ENCODE measurements around the gene BARHL1.

Gene BARHL1

GRCh38 chr9:132610661-132611060 is 28.3 kb downstream of the BARHL1 start:
- DNase-seq (ENCODE audit: extremely low spot score): no peak
- POLR2A ChIA-PET: no interaction called here
- no peak for TF ChIP-seq L3MBTL2 (conservative IDR thresholded peaks at IDR 0.05)
- TF ChIP-seq LEF1 (IDR thresholded peaks at IDR 0.05; ENCODE audit: borderline replicate concordance): no peak
- TF ChIP-seq SP1 (IDR thresholded peaks at IDR 0.05): no peak
- CTCF ChIA-PET: no interaction called here

- CTCF ChIA-PET: no interaction called here
- DNase-seq (ENCODE audit: extremely low spot score): no peak
- TF ChIP-seq FOXM1 (IDR thresholded peaks at IDR 0.05; ENCODE audit: borderline replicate concordance): no peak
- TF ChIP-seq SP1 (IDR thresholded peaks at IDR 0.05): no peak
- TF ChIP-seq ELF4 (IDR thresholded peaks at IDR 0.05): no peak
- TF ChIP-seq ZNF384 (IDR thresholded peaks at IDR 0.05): no peak
- no peak for TF ChIP-seq L3MBTL2 (conservative IDR thresholded peaks at IDR 0.05)
- POLR2A ChIA-PET: no interaction called here
Observed at GRCh38 chr9:132614324-132614723, 31.9 kb downstream of the BARHL1 start.

DNA sequence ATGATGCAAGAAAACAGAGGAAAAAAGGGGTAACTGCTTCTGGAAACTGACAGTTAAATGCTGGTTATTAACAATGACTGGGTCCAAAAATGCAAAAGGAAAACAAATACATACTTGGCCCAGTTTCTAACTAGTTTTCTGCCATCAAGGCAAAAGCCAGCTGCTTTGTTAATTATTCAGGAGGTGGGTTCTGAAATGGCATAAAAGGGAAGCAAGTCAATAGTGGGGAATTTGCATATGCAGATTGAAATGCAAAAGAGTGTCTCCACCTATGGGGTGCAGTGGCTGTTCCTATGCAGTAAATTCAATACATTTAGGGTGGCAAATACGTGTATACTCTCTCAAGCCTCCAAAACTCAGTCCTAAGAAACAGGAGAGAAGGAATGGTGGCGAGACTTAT is 33.4 kb downstream of the BARHL1 start:
- POLR2A ChIA-PET: no interaction called here
- CTCF ChIA-PET: no interaction called here
- DNase-seq (ENCODE audit: extremely low spot score): no peak
- no peak for TF ChIP-seq HDGF (IDR thresholded peaks at IDR 0.05; ENCODE audit: borderline replicate concordance)
- TF ChIP-seq FOXM1 (IDR thresholded peaks at IDR 0.05; ENCODE audit: borderline replicate concordance): no peak
- TF ChIP-seq NFRKB (IDR thresholded peaks at IDR 0.05): no peak
- no peak for TF ChIP-seq SP1 (IDR thresholded peaks at IDR 0.05)
- TF ChIP-seq, protein P1, sequence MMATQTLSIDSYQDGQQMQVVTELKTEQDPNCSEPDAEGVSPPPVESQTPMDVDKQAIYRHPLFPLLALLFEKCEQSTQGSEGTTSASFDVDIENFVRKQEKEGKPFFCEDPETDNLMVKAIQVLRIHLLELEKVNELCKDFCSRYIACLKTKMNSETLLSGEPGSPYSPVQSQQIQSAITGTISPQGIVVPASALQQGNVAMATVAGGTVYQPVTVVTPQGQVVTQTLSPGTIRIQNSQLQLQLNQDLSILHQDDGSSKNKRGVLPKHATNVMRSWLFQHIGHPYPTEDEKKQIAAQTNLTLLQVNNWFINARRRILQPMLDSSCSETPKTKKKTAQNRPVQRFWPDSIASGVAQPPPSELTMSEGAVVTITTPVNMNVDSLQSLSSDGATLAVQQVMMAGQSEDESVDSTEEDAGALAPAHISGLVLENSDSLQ (IDR thresholded peaks at IDR 0.05): no peak
- TF ChIP-seq ARNT (IDR thresholded peaks at IDR 0.05): no peak
- TF ChIP-seq FOXK2 (IDR thresholded peaks at IDR 0.05): no peak
- no peak for TF ChIP-seq TARDBP (IDR thresholded peaks at IDR 0.05)
- TF ChIP-seq ELF4 (IDR thresholded peaks at IDR 0.05): no peak

- TF ChIP-seq NFRKB (IDR thresholded peaks at IDR 0.05): no peak
- no peak for TF ChIP-seq ARNT (IDR thresholded peaks at IDR 0.05)
- no peak for TF ChIP-seq BHLHE40 (IDR thresholded peaks at IDR 0.05; ENCODE audit: borderline replicate concordance)
- TF ChIP-seq LEF1 (IDR thresholded peaks at IDR 0.05; ENCODE audit: borderline replicate concordance): no peak
- TF ChIP-seq TARDBP (IDR thresholded peaks at IDR 0.05): no peak
- POLR2A ChIA-PET: no interaction called here
- CTCF ChIA-PET: no interaction called here
- no peak for DNase-seq (ENCODE audit: extremely low spot score)
Observed at GRCh38 chr9:132616725-132617124, 34.3 kb downstream of the BARHL1 start.

GRCh38 chr9:132622159-132622558 is 39.8 kb downstream of the BARHL1 start:
- ChIA-PET CTCF (no interaction called here), POLR2A (no interaction called here)
- no peak for DNase-seq (ENCODE audit: extremely low spot score)
- TF ChIP-seq, protein P1 (IDR thresholded peaks at IDR 0.05): no peak
- no peak for TF ChIP-seq NFRKB (IDR thresholded peaks at IDR 0.05)
- TF ChIP-seq HDGF (IDR thresholded peaks at IDR 0.05; ENCODE audit: borderline replicate concordance): no peak
- no peak for TF ChIP-seq L3MBTL2 (conservative IDR thresholded peaks at IDR 0.05)
- TF ChIP-seq ELF4 (IDR thresholded peaks at IDR 0.05): no peak
- TF ChIP-seq FOXM1 (IDR thresholded peaks at IDR 0.05; ENCODE audit: borderline replicate concordance): no peak
- no peak for TF ChIP-seq FOXK2 (IDR thresholded peaks at IDR 0.05)
- TF ChIP-seq CTBP1 (IDR thresholded peaks at IDR 0.05; ENCODE audit: borderline replicate concordance): no peak
- TF ChIP-seq BHLHE40 (IDR thresholded peaks at IDR 0.05; ENCODE audit: borderline replicate concordance): no peak
- no peak for TF ChIP-seq SUZ12 (IDR thresholded peaks at IDR 0.05)
- TF ChIP-seq LEF1 (IDR thresholded peaks at IDR 0.05; ENCODE audit: borderline replicate concordance): no peak
- TF ChIP-seq SP1 (IDR thresholded peaks at IDR 0.05): no peak
- TF ChIP-seq FOXA1 (IDR thresholded peaks at IDR 0.05): no peak
- TF ChIP-seq ARNT (IDR thresholded peaks at IDR 0.05): no peak
- no peak for TF ChIP-seq TARDBP (IDR thresholded peaks at IDR 0.05)
- no peak for TF ChIP-seq ZNF384 (IDR thresholded peaks at IDR 0.05)

GRCh38 chr9:132626285-132626684 is 43.9 kb downstream of the BARHL1 start:
- DNase-seq (ENCODE audit: extremely low spot score): no peak
- POLR2A ChIA-PET: no interaction called here
- CTCF ChIA-PET: no interaction called here
- no peak for TF ChIP-seq TARDBP (IDR thresholded peaks at IDR 0.05)
- no peak for TF ChIP-seq FOXM1 (IDR thresholded peaks at IDR 0.05; ENCODE audit: borderline replicate concordance)
- no peak for TF ChIP-seq HDGF (IDR thresholded peaks at IDR 0.05; ENCODE audit: borderline replicate concordance)
- no peak for TF ChIP-seq FOXA1 (IDR thresholded peaks at IDR 0.05)
- no peak for TF ChIP-seq ELF4 (IDR thresholded peaks at IDR 0.05)
- no peak for TF ChIP-seq BHLHE40 (IDR thresholded peaks at IDR 0.05; ENCODE audit: borderline replicate concordance)
- no peak for TF ChIP-seq SP1 (IDR thresholded peaks at IDR 0.05)
- TF ChIP-seq, protein P1 (IDR thresholded peaks at IDR 0.05): no peak
- no peak for TF ChIP-seq CTBP1 (IDR thresholded peaks at IDR 0.05; ENCODE audit: borderline replicate concordance)
- no peak for TF ChIP-seq ARNT (IDR thresholded peaks at IDR 0.05)
- no peak for TF ChIP-seq ZNF384 (IDR thresholded peaks at IDR 0.05)
- no peak for TF ChIP-seq LEF1 (IDR thresholded peaks at IDR 0.05; ENCODE audit: borderline replicate concordance)
- TF ChIP-seq SUZ12 (IDR thresholded peaks at IDR 0.05): no peak
- TF ChIP-seq L3MBTL2 (conservative IDR thresholded peaks at IDR 0.05): no peak

- POLR2A ChIA-PET: no interaction called here
Observed at GRCh38 chr9:132627106-132627505, 44.7 kb downstream of the BARHL1 start.

More at GRCh38 chr9:132627106-132627505, 44.7 kb downstream of the BARHL1 start:
- DNase-seq (ENCODE audit: extremely low spot score): no peak
- CTCF ChIA-PET: no interaction called here
- TF ChIP-seq SUZ12 (IDR thresholded peaks at IDR 0.05) (no peak), ZNF384 (IDR thresholded peaks at IDR 0.05) (no peak), ELF4 (IDR thresholded peaks at IDR 0.05) (no peak), FOXA1 (IDR thresholded peaks at IDR 0.05) (no peak), CTBP1 (IDR thresholded peaks at IDR 0.05; ENCODE audit: borderline replicate concordance) (no peak), L3MBTL2 (conservative IDR thresholded peaks at IDR 0.05) (no peak), LEF1 (IDR thresholded peaks at IDR 0.05; ENCODE audit: borderline replicate concordance) (no peak), HDGF (IDR thresholded peaks at IDR 0.05; ENCODE audit: borderline replicate concordance) (no peak), TARDBP (IDR thresholded peaks at IDR 0.05) (no peak), NFRKB (IDR thresholded peaks at IDR 0.05) (no peak), FOXM1 (IDR thresholded peaks at IDR 0.05; ENCODE audit: borderline replicate concordance) (no peak), BHLHE40 (IDR thresholded peaks at IDR 0.05; ENCODE audit: borderline replicate concordance) (no peak), SP1 (IDR thresholded peaks at IDR 0.05) (no peak)
- TF ChIP-seq, protein P1 (IDR thresholded peaks at IDR 0.05): no peak
